Effector memory CD8-positive, alpha-beta T cell (primary cell): ENCODE data around the gene STAM.

Experiments used
- ATAC-seq: fragments of 150-1000 bp; cut with Tn5 transposase; replicated peaks from 2 replicates; pipeline ENCODE4 v1.10.0; 2021; ENCODE audit warnings: mild to moderate bottlenecking, moderate library complexity
- DNase-seq, 3 experiments: peaks; one replicate each; pipeline ENCODE4 v3.0.0; 2021
- H3K27ac Mint-ChIP-seq, 2 donors: one replicate each; pipeline ENCODE4 v1.8.0; 2022; ENCODE audit warnings: mild to moderate bottlenecking in 2 of 2, mixed read lengths in 2 of 2, moderate library complexity in 2 of 2
- H3K27me3 Mint-ChIP-seq, 2 donors: one replicate each; pipeline ENCODE4 v1.8.0; 2022; ENCODE audit warnings: mixed read lengths in 2 of 2
- H3K36me3 Mint-ChIP-seq: one replicate; pipeline ENCODE4 v1.8.0; 2022; ENCODE audit warnings: mild to moderate bottlenecking, moderate library complexity, mixed read lengths; ENCODE audit not compliant: insufficient read depth
- H3K4me1 Mint-ChIP-seq, 2 donors: one replicate each; pipeline ENCODE4 v1.8.0; 2022; ENCODE audit warnings: low read depth in 2 of 2, mixed read lengths in 2 of 2
- H3K4me3 Mint-ChIP-seq, 2 donors: one replicate each; pipeline ENCODE4 v1.8.0; 2022; ENCODE audit warnings: mild to moderate bottlenecking in 2 of 2, mixed read lengths in 2 of 2, moderate library complexity in 2 of 2
- H3K9me3 Mint-ChIP-seq, 2 donors: one replicate each; pipeline ENCODE4 v1.8.0; 2022; ENCODE audit warnings: mixed read lengths in 2 of 2

STAM gene

DNA sequence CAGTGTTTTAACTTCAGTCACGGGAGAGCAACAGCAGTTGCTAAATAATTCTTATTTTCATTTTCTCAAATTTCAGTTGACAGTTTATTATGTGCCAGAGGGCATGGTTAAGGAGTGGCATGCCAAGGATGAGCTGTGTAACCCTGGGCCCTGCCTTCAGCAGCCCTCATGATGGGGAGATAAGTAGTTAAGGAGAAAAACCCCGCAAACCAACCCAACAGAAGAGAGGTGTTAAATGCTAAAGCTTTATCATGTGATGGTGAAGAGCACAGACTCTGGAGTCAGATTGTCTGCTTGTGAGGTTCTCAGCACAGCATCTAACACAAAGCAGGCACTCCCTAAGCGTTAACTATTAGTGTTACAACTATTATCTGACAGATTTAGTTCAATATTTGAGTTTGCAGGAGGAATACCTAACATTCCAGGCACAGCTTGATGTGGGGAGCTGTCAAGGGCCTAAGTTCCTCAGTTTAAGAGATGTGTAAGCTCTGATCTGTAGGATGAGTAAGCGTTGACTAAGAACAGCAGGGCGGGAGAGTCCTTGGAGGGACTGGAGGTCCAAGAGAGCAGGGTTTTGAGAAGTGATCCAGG, 29.6 kb downstream of the STAM start:
- Mint-ChIP-seq H3K27me3 (no peaks in the 10 kb centered on the region), H3K9me3 (no peaks in the 10 kb centered on the region), H3K4me1 (peaks cover 15 to 47% of the 10 kb centered on the region in 2 donors), H3K27ac (peak overlapping the region; percentile 49 to 59), H3K4me3 (no peak overlapping the region), H3K36me3 (peaks cover 5% of the 10 kb centered on the region)
- ATAC-seq (no peak), DNase-seq (no peak)

DNA sequence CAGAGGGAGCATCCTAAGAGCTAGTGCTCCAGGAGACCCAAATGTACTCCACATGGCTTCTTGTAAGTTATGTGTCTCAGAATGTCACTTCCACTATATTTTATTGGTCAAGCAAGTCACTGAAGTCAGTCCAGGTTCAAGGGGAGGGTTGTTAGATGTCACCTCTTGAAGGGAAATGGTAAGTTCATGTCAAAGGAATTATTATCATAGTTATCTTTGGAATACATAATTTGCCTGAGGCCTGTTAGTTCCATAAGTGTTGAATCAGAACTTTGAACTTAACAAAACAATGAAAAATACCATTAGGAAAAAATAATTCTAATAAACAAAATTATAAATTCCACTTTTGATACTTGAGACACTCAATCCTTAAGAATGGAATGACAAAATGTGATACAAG, 30.6 kb downstream of the STAM start:
- Mint-ChIP-seq H3K4me1 (peaks cover 11 to 42% of the 10 kb centered on the region in 2 donors), H3K27ac (peak overlapping the region in 1 of 2 donors; percentile 59), H3K4me3 (no peak overlapping the region)

GRCh38 chr10:17675638-17676037, 31.7 kb downstream of the STAM start:
- no peaks in the 10 kb centered on the region for H3K27me3 Mint-ChIP-seq
- ATAC-seq, result no peak
- no peak for DNase-seq
- no peaks in the 10 kb centered on the region for H3K9me3 Mint-ChIP-seq
- H3K4me1 Mint-ChIP-seq, result peaks cover 8 to 41% of the 10 kb centered on the region in 2 donors
- H3K36me3 Mint-ChIP-seq, result no peaks in the 10 kb centered on the region
- no peak overlapping the region for H3K4me3 Mint-ChIP-seq
- no peak overlapping the region for H3K27ac Mint-ChIP-seq

More for the DNA sequence above, 30.6 kb downstream of the STAM start:
- ATAC-seq, result no peak
- no peak for DNase-seq
- no peaks in the 10 kb centered on the region for H3K27me3 Mint-ChIP-seq
- H3K36me3 Mint-ChIP-seq, result peaks cover 2% of the 10 kb centered on the region
- H3K9me3 Mint-ChIP-seq, result no peaks in the 10 kb centered on the region

- Mint-ChIP-seq H3K4me3 (no peak overlapping the region), H3K36me3 (no peaks in the 10 kb centered on the region), H3K27ac (no peak overlapping the region), H3K9me3 (no peaks in the 10 kb centered on the region), H3K27me3 (no peaks in the 10 kb centered on the region), H3K4me1 (peaks cover 8 to 49% of the 10 kb centered on the region in 2 donors)
- ATAC-seq (no peak), DNase-seq (no peak)
Measured at GRCh38 chr10:17676919-17677318, 33.0 kb downstream of the STAM start.

DNA sequence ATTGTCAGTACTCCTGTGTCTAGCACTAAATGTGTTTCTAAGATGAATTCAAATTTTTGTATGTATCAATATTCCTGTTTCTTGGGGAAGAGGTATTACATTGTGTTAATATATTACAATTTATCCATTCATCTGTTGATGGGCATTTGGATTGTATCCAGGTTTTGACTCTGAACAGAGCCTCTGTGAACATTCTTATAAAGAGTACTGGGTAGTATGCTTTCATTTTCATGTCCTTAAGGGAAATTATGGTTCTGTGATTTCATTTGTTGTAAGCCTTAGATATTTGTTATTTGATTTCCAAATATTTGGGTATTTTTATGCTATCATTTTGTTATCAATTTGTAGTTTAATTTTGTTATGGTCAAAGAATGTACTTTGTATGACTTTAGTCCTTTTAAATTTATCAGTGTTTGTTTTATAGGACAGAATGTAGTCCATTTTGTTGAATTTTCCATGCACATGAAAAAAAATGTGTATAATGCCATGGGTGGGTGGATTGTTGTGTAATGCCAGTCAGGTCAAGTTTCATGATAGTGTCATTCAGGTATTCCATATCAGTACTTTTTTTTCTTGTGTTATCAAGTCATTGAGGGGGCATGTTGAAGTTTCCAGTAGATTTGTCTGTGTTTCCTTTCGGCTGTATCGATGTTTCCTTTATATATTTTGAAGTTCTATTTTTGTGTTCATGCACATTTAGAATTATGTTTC, 38.4 kb downstream of the STAM start:
- DNase-seq (no peak), ATAC-seq (no peak)
- peaks cover 10% of the 10 kb centered on the region for H3K36me3 Mint-ChIP-seq
- H3K9me3 Mint-ChIP-seq, result no peaks in the 10 kb centered on the region
- no peak overlapping the region for H3K4me3 Mint-ChIP-seq
- peaks cover 22 to 55% of the 10 kb centered on the region in 2 donors for H3K4me1 Mint-ChIP-seq
- peak overlapping the region in 1 of 2 donors; percentile 39 for H3K27ac Mint-ChIP-seq
- no peaks in the 10 kb centered on the region for H3K27me3 Mint-ChIP-seq

- Mint-ChIP-seq H3K4me1 (peaks cover 22 to 52% of the 10 kb centered on the region in 2 donors), H3K27ac (peak overlapping the region; percentile 8 to 38), H3K4me3 (no peak overlapping the region), H3K36me3 (peaks cover 16% of the 10 kb centered on the region), H3K27me3 (no peaks in the 10 kb centered on the region), H3K9me3 (no peaks in the 10 kb centered on the region)
- ATAC-seq (no peak), DNase-seq (no peak)
Measured at GRCh38 chr10:17683541-17683940, 39.6 kb downstream of the STAM start.

DNA sequence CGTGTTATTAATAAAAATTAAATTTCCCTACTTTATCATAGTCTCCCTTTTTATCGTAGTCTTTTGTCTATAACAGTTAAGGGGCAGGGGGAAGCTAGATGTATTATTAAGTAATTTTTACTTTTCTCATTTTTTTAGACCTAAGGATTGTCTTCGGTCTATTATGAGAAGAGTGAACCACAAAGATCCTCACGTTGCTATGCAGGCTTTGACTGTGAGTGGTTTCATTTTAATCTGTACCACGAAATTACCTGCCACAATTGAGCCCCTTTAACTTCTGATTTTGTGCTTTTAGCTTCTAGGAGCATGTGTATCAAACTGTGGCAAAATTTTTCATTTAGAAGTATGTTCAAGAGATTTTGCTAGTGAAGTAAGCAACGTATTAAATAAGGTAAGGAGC, 40.6 kb downstream of the STAM start:
- no peaks in the 10 kb centered on the region for H3K27me3 Mint-ChIP-seq
- H3K4me3 Mint-ChIP-seq, result peak overlapping the region in 1 of 2 donors; percentile 41
- peak overlapping the region; percentile 23 to 38 for H3K27ac Mint-ChIP-seq
- no peak for DNase-seq
- H3K36me3 Mint-ChIP-seq, result peaks cover 17% of the 10 kb centered on the region
- peak; percentile 39 for ATAC-seq
- H3K4me1 Mint-ChIP-seq, result peaks cover 20 to 46% of the 10 kb centered on the region in 2 donors
- H3K9me3 Mint-ChIP-seq, result no peaks in the 10 kb centered on the region

DNA sequence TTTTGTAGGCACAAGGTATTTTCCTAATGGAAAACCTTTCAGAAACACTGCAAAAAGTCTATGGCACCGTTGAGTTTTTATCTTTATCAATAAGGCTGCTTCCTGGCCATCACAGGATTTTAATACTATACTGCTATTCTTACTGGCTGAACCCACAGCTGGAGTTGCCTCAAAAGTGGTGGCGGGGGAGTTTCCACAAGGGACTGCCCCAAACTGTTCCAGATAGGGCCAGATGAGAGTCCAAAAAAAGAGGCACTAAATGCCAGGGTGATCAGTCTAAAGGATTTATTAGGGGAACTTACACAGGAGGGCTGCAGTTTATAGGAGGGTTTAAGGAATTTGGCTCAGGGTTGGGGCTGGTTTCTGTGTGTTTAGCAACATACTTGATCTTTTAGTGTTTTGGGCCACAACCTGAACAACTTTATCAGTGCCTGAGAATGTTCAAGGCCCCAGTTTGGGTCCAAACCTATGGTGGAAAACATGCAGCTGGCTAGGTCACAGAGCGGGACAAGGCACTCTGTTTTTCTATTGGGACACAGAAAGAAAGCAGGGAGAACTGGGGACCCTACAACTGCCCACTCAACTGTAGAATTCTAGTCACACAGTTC, 41.4 kb downstream of the STAM start:
- Mint-ChIP-seq H3K27ac (no peak overlapping the region), H3K4me1 (peaks cover 20 to 40% of the 10 kb centered on the region in 2 donors), H3K27me3 (no peaks in the 10 kb centered on the region), H3K4me3 (no peak overlapping the region), H3K36me3 (peaks cover 17% of the 10 kb centered on the region), H3K9me3 (no peaks in the 10 kb centered on the region)
- ATAC-seq (peak; percentile 49), DNase-seq (no peak)

- Mint-ChIP-seq H3K36me3 (peaks cover 17% of the 10 kb centered on the region), H3K27ac (no peak overlapping the region), H3K4me3 (no peak overlapping the region), H3K4me1 (peaks cover 15 to 22% of the 10 kb centered on the region in 2 donors), H3K27me3 (no peaks in the 10 kb centered on the region), H3K9me3 (no peaks in the 10 kb centered on the region)
- no peak for ATAC-seq
- no peak for DNase-seq
Measured at GRCh38 chr10:17687117-17687831, 43.3 kb downstream of the STAM start.

- peaks cover 2 to 5% of the 10 kb centered on the region in 2 donors for H3K4me1 Mint-ChIP-seq
- ATAC-seq, result no peak
- peaks cover 26% of the 10 kb centered on the region for H3K36me3 Mint-ChIP-seq
- no peaks in the 10 kb centered on the region for H3K9me3 Mint-ChIP-seq
- no peak overlapping the region for H3K27ac Mint-ChIP-seq
- no peak overlapping the region for H3K4me3 Mint-ChIP-seq
- DNase-seq, result no peak
- no peaks in the 10 kb centered on the region for H3K27me3 Mint-ChIP-seq
Measured at GRCh38 chr10:17689137-17689536, 45.2 kb downstream of the STAM start.

DNA sequence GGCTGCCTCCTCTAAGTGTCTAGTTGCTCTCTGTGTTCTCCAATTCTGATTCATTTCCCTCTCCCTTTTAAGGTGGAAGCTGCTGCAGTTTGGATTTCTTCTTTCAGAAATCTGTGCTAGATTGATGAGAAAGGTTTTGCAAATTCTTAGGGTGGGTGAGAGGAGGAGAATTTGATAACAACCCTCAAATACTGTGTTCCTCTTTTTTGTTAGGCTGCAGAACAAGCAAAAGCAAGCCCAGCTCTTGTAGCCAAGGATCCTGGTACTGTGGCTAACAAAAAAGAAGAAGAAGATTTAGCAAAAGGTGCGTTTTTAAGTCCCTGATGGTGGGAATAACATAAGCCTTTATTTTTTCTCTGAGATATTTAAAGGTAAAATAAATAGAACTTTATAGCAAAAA, 49.1 kb downstream of the STAM start:
- DNase-seq (no peak), ATAC-seq (no peak)

DNA sequence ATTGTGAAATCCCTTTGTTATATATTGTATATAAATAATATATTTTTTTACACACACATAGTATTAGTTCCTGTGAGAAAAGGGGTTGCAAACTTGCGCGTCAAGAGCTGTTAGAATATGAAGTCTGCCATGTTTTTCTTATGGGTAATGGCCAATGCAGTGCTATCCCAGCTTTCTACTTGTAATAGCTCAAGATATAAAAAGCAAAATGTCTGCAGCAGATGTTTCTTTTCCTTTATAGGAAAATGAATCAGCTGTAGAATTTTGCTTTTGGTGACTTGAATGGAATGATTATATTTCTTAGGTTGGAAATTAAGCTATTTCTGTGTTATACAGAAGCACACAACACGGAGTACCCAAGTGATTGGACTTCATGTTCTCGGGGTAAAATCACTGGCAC, 54.7 kb downstream of the STAM start:
- H3K4me3 Mint-ChIP-seq, result no peak overlapping the region

More for the DNA sequence above, 49.1 kb downstream of the STAM start:
- no peaks in the 10 kb centered on the region for H3K27me3 Mint-ChIP-seq
- H3K27ac Mint-ChIP-seq, result no peak overlapping the region
- H3K9me3 Mint-ChIP-seq, result no peaks in the 10 kb centered on the region
- H3K36me3 Mint-ChIP-seq, result peaks cover 45% of the 10 kb centered on the region
- H3K4me3 Mint-ChIP-seq, result no peak overlapping the region
- H3K4me1 Mint-ChIP-seq, result no peaks in the 10 kb centered on the region

GRCh38 chr10:17701301-17701700, 57.4 kb downstream of the STAM start:
- Mint-ChIP-seq H3K36me3 (peaks cover 44% of the 10 kb centered on the region), H3K4me1 (no peaks in the 10 kb centered on the region), H3K27me3 (no peaks in the 10 kb centered on the region), H3K4me3 (no peak overlapping the region), H3K27ac (no peak overlapping the region), H3K9me3 (no peaks in the 10 kb centered on the region)
- DNase-seq (no peak), ATAC-seq (no peak)

More for the DNA sequence above, 54.7 kb downstream of the STAM start:
- no peak for DNase-seq
- ATAC-seq, result no peak
- Mint-ChIP-seq H3K27me3 (no peaks in the 10 kb centered on the region), H3K27ac (no peak overlapping the region), H3K4me1 (no peaks in the 10 kb centered on the region), H3K36me3 (peaks cover 46% of the 10 kb centered on the region), H3K9me3 (no peaks in the 10 kb centered on the region)
